T-helper 1 cell treated with Interleukin-12 subunit alpha and Interleukin-12 subunit beta and Interleukin-4 antibody, amounts not matched to agents 30 μg/mL and 1 μg/mL, for 36 hours (primary cell): ENCODE data around the gene MIB2.

ENCODE experiments used
- H3K27ac Mint-ChIP-seq: one replicate; pipeline ENCODE4 v1.8.0; 2021; ENCODE audit warnings: mild to moderate bottlenecking, mixed read lengths
- H3K27me3 Mint-ChIP-seq: one replicate; pipeline ENCODE4 v1.8.0; 2021; ENCODE audit warnings: low read depth, mixed read lengths
- H3K36me3 Mint-ChIP-seq: one replicate; pipeline ENCODE4 v1.8.0; 2021; ENCODE audit warnings: low read depth, mixed read lengths
- H3K4me1 Mint-ChIP-seq: one replicate; pipeline ENCODE4 v1.8.0; 2021; ENCODE audit warnings: low read depth, mixed read lengths
- H3K4me3 Mint-ChIP-seq: one replicate; pipeline ENCODE4 v1.8.0; 2021; ENCODE audit warnings: mild to moderate bottlenecking, moderate library complexity, mixed read lengths
- H3K9me3 Mint-ChIP-seq: one replicate; pipeline ENCODE4 v1.8.0; 2021; ENCODE audit warnings: mixed read lengths

MIB2 gene

GRCh38 chr1:1616045-1616790 lies 918 bp downstream of the MIB2 start:
- H3K4me1 Mint-ChIP-seq: peaks cover 19% of the 10 kb centered on the region
- H3K27me3 Mint-ChIP-seq: no peaks in the 10 kb centered on the region
- peaks cover 5% of the 10 kb centered on the region for H3K36me3 Mint-ChIP-seq
- H3K27ac Mint-ChIP-seq: peak overlapping the region; percentile 77
- no peaks in the 10 kb centered on the region for H3K9me3 Mint-ChIP-seq
- H3K4me3 Mint-ChIP-seq: peak overlapping the region; percentile 79

GRCh38 chr1:1616838-1617237 lies 1.5 kb downstream of the MIB2 start:
- Mint-ChIP-seq H3K4me1 (peaks cover 19% of the 10 kb centered on the region), H3K27me3 (no peaks in the 10 kb centered on the region), H3K36me3 (peaks cover 5% of the 10 kb centered on the region), H3K4me3 (peak overlapping the region; percentile 79), H3K9me3 (no peaks in the 10 kb centered on the region), H3K27ac (peak overlapping the region; percentile 77)

- H3K4me3 Mint-ChIP-seq: peak overlapping the region; percentile 79
- peaks cover 5% of the 10 kb centered on the region for H3K36me3 Mint-ChIP-seq
- no peaks in the 10 kb centered on the region for H3K9me3 Mint-ChIP-seq
- H3K27me3 Mint-ChIP-seq: no peaks in the 10 kb centered on the region
- no peak overlapping the region for H3K27ac Mint-ChIP-seq
- H3K4me1 Mint-ChIP-seq: peaks cover 19% of the 10 kb centered on the region
Measured at GRCh38 chr1:1617516-1617915, 2.2 kb downstream of the MIB2 start.

GRCh38 chr1:1617925-1618324 lies 2.6 kb downstream of the MIB2 start:
- Mint-ChIP-seq H3K4me3 (peak overlapping the region; percentile 79), H3K27ac (no peak overlapping the region), H3K36me3 (peaks cover 5% of the 10 kb centered on the region), H3K9me3 (no peaks in the 10 kb centered on the region), H3K27me3 (no peaks in the 10 kb centered on the region), H3K4me1 (peaks cover 19% of the 10 kb centered on the region)

GRCh38 chr1:1618396-1619068 lies 3.2 kb downstream of the MIB2 start:
- Mint-ChIP-seq H3K36me3 (peaks cover 4% of the 10 kb centered on the region), H3K27ac (no peak overlapping the region), H3K4me3 (no peak overlapping the region)

GRCh38 chr1:1619917-1620361 lies 4.6 kb downstream of the MIB2 start:
- Mint-ChIP-seq H3K9me3 (no peaks in the 10 kb centered on the region), H3K27me3 (no peaks in the 10 kb centered on the region), H3K4me1 (peaks cover 3% of the 10 kb centered on the region), H3K27ac (no peak overlapping the region), H3K36me3 (peaks cover 3% of the 10 kb centered on the region), H3K4me3 (no peak overlapping the region)

More at GRCh38 chr1:1618396-1619068, 3.2 kb downstream of the MIB2 start:
- no peaks in the 10 kb centered on the region for H3K9me3 Mint-ChIP-seq
- H3K27me3 Mint-ChIP-seq: no peaks in the 10 kb centered on the region
- H3K4me1 Mint-ChIP-seq: peaks cover 17% of the 10 kb centered on the region

- Mint-ChIP-seq H3K27me3 (no peaks in the 10 kb centered on the region), H3K36me3 (peaks cover 3% of the 10 kb centered on the region), H3K4me1 (peaks cover 2% of the 10 kb centered on the region), H3K27ac (no peak overlapping the region), H3K9me3 (no peaks in the 10 kb centered on the region), H3K4me3 (no peak overlapping the region)
Measured at GRCh38 chr1:1620433-1621139, 5.3 kb downstream of the MIB2 start.

- no peaks in the 10 kb centered on the region for H3K9me3 Mint-ChIP-seq
- H3K36me3 Mint-ChIP-seq: peaks cover 3% of the 10 kb centered on the region
- H3K4me1 Mint-ChIP-seq: peaks cover 2% of the 10 kb centered on the region
- no peak overlapping the region for H3K27ac Mint-ChIP-seq
- H3K27me3 Mint-ChIP-seq: no peaks in the 10 kb centered on the region
- H3K4me3 Mint-ChIP-seq: no peak overlapping the region
Measured at GRCh38 chr1:1621173-1622009, 6.1 kb downstream of the MIB2 start.

- no peak overlapping the region for H3K4me3 Mint-ChIP-seq
- H3K27me3 Mint-ChIP-seq: no peaks in the 10 kb centered on the region
- H3K36me3 Mint-ChIP-seq: peaks cover 3% of the 10 kb centered on the region
- H3K4me1 Mint-ChIP-seq: peaks cover 2% of the 10 kb centered on the region
- H3K9me3 Mint-ChIP-seq: no peaks in the 10 kb centered on the region
- H3K27ac Mint-ChIP-seq: no peak overlapping the region
Measured at GRCh38 chr1:1622010-1622787, 6.9 kb downstream of the MIB2 start.

- Mint-ChIP-seq H3K36me3 (peaks cover under 1% of the 10 kb centered on the region), H3K27ac (no peak overlapping the region), H3K4me3 (no peak overlapping the region), H3K27me3 (no peaks in the 10 kb centered on the region), H3K9me3 (no peaks in the 10 kb centered on the region), H3K4me1 (peaks cover under 1% of the 10 kb centered on the region)
Measured at GRCh38 chr1:1622788-1623094, 7.4 kb downstream of the MIB2 start.

- Mint-ChIP-seq H3K9me3 (no peaks in the 10 kb centered on the region), H3K4me1 (no peaks in the 10 kb centered on the region), H3K36me3 (no peaks in the 10 kb centered on the region), H3K27me3 (no peaks in the 10 kb centered on the region), H3K27ac (no peak overlapping the region), H3K4me3 (no peak overlapping the region)
Measured at GRCh38 chr1:1623181-1623630, 7.9 kb downstream of the MIB2 start.

- no peak overlapping the region for H3K27ac Mint-ChIP-seq
- no peaks in the 10 kb centered on the region for H3K27me3 Mint-ChIP-seq
- no peak overlapping the region for H3K4me3 Mint-ChIP-seq
Measured at GRCh38 chr1:1623631-1624442, 8.5 kb downstream of the MIB2 start.

More at GRCh38 chr1:1623631-1624442, 8.5 kb downstream of the MIB2 start:
- H3K9me3 Mint-ChIP-seq: no peaks in the 10 kb centered on the region
- no peaks in the 10 kb centered on the region for H3K36me3 Mint-ChIP-seq
- H3K4me1 Mint-ChIP-seq: no peaks in the 10 kb centered on the region
